HG03521 (cell line): ENCODE data around the gene HOXD10.

Source experiments
- ATAC-seq: cut with Tn5 transposase; IDR thresholded peaks from one replicate; pipeline ENCODE4 v1.9.1; 2021; ENCODE audit warnings: mild to moderate bottlenecking, moderate library complexity; ENCODE audit not compliant: unreplicated experiment

HOXD10 gene

DNA sequence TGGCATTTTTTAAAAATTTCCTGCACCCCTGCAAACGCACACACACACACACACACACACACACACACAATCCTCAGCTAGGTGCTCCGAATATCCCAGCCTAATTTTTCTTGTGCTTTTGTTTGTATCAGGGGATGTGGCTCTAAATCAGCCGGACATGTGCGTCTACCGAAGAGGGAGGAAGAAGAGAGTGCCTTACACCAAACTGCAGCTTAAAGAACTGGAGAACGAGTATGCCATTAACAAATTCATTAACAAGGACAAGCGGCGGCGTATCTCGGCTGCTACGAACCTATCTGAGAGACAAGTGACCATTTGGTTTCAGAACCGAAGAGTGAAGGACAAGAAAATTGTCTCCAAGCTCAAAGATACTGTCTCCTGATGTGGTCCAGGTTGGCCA is 22.2 kb upstream of the HOXD10 start:
- ATAC-seq, result no peak

DNA sequence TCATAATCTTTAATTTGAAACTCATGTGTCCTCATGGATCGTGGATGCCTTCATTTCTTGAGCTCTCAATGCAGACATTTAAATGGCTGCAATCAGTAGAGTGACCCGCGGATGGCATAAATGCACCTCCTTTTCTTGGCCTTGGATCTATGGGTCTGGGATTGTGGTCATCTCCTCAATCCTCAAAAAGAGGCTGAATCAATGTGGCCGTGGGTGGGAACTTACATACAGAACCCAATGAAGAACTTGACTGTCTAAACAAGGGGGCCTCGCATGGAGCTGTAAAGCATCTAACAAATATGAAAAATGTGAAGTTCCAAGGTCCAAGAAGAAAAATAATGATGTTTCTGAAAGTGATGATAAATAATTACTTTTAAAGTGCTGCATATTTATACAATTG is 21.2 kb upstream of the HOXD10 start:
- no peak for ATAC-seq

DNA sequence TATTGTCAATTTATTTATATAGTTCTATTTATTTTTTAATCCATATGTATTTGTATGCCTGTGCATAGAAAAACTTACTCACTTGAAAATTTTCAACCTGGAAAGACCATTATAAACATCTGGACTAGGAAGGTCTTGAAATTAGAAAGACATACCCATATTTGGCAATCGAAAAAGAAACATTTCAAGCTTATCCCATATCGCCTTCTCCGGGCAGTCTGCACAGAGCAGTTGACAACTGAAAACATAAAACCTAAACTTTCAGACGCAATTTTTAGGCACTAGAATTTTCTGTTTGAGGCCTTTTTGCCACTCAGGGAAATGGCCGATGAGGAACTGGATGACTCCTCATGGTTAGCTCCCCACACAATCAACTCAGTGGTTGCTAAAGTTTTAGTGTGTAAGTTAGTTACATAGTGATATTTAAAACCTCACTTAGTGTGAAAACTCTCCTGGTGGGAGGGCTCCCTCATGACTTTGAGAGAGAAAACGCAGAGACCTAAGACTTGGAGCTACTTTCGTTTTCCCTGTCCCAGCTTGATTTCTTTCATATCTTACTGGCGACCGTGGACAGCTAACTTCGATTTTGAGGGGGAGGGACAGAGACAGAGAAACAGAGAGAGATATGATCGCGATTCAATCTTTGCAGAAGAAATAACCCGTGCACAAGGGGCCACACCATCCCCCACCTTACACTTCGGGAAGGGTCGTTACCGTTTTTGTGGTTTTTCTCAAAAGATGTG is 20.2 kb upstream of the HOXD10 start:
- no peak for ATAC-seq

DNA sequence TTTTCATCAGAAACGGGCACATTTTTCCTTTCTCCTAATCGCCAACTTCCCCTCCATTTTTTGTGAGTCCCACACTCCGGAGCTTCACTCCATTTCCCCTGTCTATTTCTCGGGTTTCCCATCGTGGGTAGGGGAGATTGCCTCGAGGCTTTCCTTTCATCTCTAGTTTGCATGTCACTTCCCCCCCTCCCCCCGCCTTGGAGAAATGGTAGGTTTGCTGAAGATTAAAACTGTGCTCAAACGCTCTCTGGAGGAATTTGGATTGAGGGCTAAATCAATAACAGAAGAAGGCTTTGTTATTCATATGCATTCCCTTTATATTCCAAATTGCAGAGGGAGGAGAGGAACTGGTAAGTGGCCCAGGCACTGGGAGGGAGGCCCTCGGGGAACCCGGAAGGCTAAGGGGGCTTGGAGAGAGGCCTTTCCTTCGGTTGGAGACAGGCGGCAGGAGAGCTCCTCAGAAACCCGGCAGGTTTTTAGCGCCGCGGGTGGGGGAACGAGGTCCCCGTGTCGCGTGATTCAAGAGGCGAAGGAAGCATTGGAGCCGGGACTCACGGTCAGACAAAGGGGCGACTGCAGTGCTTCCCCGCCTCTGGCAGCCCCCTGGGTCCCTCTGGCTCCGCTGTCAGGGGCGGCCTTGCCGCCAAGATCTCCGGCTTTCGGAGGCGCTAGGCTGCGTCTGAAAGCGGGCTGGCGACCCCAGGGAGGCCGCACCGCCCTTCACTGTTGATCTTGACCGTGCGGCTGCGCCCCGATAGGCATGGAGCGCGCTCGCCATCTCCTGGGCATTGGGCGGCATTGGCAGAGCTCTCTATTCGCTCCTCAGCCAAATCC is 19.4 kb upstream of the HOXD10 start:
- ATAC-seq, result peak; percentile 76

DNA sequence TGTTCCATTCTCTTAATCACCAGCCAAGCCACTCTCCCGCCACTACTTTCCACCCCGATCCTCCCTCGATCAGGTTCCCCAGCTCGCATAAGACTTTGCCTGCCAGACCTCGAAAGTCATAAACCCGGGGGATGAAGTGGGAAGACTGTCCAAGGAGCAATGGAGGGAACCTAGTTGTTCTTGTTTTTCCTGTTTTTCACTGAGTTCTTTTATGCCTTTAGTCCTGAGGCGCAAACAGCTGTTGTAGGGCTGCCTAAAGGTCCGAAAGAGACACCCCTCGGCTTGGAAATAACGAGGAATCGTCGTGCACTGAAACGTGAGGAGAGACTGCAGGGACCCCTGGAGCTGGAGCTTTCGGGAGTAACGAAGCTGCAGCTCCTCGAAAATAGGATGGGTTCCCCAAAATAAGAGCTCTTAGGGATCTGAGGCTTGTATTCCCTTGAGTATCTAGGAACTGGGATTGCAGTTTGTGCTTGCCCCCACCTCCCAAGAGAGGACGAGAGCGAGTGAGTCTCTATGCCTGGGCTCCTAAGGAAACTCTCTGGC is 18.7 kb upstream of the HOXD10 start:
- no peak for ATAC-seq

DNA sequence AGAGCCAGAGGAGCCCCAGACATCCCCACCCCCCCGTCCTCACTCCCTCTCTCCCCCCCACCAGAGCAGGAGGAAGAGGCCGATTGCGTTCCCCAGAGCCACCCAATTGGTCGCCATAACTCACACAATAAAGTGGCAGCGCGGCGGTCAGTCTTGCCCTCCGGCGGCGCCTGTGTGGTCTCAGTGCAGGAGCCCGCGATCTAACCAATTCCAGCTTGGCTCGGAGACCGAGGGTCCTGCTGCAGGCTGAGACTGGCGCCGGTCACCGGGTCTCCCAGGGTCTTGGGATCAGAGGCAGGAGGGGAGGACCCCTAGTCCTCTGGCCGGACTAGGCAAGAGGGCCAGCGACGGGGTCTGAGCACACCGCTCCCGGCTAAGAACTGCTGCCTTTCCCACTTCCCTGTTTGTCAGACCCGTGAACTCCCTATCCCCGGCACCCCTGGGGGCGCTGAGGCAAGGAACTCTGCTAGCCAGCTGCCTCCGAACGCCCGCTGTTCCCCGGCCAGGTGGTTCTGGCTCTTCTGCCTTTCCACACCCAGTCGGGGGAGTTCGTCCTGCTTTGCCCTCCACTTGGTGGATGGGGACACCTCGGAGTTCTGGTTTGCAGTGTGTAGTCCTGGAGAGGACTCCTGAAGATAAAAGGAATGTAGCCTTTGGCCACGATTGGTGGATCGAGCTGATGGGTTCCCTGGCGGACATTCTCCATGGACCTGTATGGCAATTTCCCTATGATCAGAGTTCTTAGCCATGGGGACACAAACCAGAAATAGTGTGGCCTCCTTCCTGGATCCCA is 18.0 kb upstream of the HOXD10 start:
- no peak for ATAC-seq

DNA sequence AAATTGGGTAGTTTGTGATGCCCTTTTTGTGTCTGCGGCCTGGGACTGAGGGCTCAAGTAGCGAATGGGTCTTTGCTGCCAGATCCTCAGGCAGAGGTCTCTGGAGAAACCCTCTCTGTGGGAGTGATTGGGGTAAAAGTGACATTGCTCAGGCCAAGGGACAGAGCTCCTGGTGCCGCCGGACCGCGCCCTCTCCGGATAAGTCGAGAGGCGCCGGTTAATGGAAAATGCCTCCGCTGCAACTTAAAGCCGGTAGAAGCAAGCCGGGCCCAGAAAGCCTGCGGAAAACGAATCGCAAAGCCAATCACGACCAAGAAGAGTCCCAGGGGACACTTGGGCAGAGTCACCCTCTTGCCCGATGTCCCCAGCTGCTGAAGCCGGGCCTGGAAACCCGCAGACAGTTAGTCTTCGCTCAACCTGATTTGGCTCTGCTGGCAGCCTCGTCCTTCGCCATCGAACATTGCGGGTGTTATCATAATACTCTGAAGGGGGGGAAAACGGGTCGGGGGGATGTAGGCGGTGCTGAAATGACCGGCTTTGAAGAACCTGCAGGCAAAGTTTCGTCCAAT is 17.3 kb upstream of the HOXD10 start:
- no peak for ATAC-seq

DNA sequence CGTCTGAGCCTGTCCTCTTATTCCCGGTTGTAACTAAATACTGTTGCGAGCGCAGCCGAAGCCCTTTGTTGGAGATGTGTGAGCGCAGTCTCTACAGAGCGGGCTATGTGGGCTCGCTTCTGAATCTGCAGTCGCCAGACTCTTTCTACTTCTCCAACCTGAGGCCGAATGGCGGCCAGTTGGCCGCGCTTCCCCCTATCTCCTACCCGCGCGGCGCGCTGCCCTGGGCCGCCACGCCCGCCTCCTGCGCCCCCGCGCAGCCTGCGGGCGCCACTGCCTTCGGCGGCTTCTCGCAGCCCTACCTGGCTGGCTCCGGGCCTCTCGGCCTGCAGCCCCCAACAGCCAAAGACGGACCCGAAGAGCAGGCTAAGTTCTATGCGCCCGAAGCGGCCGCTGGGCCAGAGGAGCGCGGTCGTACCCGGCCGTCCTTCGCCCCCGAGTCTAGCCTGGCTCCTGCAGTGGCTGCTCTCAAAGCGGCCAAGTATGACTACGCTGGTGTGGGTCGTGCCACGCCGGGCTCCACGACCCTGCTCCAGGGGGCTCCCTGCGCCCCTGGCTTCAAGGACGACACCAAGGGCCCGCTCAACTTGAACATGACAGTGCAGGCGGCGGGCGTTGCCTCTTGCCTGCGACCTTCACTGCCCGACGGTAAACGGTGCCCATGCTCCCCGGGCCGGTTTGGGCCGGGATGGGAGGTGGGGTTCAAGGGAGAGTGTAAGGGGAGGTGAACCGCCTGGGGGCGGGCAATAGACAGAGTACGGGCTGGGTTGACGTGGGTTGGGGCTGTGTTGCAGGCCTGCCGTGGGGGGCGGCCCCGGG is 16.6 kb upstream of the HOXD10 start, which contains the start of gene HOXD12:
TSS of gene HOXD12 (plus strand) at position 68 of the 819 bp plus-strand sequence. CDS start at position 75, 7 bp downstream.
- no peak for ATAC-seq

DNA sequence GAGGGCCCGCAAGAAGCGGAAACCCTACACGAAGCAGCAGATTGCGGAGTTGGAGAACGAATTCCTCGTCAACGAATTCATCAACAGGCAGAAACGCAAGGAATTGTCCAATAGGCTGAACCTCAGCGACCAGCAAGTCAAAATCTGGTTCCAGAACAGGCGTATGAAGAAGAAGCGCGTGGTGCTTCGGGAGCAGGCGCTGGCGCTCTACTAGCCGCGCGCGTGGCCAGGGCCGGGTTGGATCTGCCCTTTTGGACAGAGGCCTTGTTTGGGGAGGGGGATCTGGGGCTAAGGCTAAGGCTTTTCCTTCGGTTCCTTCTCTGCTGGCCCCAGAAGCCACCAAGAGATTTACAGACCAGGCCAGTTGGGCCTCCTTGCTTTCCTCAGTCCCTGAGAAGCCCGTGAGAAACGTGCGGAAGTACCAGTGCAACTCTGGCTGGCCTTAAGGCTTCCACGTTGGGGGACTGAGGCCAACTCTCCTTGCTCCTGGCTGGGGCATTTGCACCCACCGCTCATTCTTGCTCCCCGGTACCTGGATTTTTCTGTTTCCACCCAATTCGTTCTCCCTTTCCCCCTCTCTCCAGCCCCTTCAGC is 15.9 kb upstream of the HOXD10 start:
- ATAC-seq, result no peak

DNA sequence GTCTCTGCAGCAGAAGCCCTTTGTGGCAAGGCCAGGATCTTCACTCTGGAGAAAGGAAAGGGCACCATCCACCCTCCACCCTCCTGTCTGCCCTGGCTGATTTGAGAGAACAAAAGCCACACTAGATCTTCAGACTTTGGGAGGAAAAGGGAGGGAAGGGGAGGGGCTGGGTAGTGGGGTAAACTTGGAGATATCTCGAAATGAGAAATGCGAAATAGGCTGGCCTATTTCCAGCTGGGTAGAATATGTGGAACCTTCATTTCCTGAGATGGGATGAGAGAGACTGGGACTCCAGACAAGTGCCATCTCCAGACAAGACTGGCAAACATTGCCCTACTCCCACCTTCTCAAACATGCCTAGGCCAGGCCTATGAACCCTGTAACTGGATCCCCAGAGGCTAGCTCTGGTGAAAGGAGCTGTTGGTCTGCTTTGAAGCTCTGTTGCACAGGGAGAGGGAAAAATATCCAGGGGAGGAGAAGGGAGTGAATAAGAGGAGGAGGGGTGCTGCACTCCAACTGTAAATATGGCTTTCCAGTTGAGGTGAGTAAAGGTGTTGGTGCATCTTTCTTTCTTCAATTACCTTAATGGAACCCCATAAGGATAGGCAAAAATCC is 15.3 kb upstream of the HOXD10 start:
- no peak for ATAC-seq

DNA sequence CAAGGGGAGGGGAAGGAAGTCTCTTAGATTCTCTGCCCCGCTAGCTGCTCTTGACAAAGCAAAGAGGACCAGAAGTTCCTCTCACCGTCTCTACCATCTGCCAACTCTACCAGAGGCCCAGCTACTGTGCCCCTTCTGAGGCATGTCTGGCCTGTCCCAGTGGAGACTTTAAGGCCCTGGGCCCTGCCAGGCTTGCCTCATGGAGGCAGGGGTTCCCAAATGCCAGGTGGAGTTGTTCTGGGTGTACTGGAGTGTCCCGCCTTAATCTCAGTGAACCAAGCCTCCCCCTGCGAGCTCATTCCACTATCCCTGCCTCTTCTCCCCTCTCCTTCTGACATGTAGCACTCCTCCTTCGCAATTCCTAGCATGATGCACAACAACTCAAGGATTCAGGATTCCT is 14.7 kb upstream of the HOXD10 start:
- ATAC-seq, result no peak

DNA sequence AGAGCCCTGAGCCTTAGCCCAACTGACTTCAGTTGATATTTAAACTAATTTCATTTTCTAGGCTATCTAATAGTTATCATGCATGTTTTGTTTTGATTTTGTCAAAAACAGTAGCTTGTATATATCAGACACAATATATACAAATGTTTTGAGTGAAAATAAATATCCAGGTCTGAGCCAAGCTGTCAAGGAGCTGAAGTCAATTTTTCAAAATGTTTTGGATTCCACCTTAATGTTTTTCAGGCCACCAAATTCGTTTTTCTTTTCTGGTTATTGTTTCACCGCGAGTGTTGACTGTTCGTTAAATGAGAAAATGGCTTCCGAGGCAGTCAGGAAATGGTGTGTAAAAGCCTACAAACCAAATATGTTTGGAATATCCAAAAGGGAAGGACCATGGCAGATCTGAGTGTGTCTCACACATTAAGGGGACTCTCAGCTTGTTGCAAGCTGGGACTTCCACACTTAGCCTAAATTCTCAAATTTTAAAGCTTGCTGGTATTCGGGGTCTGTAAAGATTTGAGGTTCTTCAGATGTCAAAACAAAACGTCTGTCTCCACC is 14.2 kb upstream of the HOXD10 start:
- ATAC-seq, result no peak

DNA sequence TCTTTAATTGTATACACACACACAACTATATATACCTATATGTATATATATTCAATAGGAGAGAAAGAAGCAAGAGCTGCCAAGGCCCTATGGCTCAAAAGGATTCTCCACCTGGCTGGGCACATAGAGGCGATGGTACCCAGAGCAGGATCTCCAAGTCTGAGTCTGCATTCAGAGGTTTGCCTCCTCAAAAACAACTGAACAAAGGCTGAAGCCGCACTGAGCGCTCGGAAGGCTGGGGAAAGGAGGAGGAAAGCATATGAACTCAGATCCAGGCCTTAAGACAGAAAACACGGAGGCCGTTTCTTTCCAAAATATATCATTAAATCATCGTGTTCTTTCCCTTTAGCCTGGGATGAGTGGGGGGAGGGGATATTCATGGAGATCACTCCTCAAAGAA is 13.4 kb upstream of the HOXD10 start:
- ATAC-seq, result no peak

DNA sequence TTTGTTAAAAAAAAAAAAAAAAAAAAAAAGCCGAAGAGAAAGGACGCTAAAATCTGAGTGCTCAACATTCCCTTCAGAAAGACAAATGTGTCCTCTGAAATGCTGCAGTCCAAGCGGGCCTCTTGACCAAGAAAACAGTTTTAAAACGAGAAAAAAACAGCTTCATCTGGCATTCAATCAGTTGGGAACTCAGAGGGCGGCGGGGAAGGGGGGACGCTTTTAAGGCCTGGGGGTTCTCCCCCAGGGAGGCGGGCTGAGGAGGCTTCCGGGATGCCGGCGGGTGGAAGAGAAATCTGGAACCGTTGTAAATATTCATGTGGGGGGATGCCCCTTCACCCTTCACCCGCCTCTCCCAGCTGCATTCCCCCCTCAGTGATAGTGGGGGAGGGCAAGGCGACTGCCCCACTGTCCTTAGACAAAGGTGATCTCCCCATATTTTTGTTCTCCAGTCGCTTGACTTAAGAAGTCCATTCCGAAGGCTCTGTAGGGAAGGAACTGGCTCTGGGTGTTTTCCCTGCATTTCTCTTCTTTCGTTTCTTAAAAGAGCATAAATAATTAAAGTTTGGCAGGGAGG is 12.7 kb upstream of the HOXD10 start:
- no peak for ATAC-seq

DNA sequence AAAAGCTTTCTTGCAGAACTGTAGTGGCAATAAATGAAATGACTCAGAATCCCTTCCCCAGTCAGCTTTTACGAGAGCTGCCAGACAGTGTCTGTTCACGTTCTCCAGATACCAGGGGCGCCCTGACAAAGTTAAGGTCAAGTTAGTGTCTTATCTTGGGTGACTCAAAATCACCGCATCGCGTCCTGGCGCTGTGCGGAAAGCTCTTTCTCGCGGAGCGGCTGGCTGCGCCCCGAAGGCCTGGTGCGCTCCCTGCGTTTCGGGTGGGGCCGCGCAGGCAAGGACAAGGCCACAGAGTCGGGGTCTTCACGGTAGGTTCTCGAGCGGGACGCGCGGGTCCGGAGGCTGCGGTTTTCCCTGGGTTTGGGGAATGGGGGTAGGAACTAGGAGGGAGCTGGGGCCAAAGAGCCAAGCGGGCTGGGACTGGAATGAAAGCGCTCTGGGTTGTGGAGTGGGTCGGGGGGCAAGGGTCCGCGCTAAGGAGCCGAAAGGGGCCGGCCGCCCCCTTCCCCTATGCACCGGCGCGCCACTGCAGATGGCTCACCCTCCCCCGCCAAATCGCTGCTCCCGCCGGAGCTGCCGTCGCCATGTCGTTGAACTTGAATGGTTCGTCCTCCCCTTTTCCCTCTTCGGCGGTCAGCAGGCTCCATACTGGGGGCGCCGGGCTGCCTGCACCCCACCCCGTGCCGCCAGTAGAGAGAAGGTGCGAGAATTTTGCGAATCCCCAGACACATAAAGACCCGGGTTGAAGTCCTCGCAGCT is 12.1 kb upstream of the HOXD10 start:
- no peak for ATAC-seq

DNA sequence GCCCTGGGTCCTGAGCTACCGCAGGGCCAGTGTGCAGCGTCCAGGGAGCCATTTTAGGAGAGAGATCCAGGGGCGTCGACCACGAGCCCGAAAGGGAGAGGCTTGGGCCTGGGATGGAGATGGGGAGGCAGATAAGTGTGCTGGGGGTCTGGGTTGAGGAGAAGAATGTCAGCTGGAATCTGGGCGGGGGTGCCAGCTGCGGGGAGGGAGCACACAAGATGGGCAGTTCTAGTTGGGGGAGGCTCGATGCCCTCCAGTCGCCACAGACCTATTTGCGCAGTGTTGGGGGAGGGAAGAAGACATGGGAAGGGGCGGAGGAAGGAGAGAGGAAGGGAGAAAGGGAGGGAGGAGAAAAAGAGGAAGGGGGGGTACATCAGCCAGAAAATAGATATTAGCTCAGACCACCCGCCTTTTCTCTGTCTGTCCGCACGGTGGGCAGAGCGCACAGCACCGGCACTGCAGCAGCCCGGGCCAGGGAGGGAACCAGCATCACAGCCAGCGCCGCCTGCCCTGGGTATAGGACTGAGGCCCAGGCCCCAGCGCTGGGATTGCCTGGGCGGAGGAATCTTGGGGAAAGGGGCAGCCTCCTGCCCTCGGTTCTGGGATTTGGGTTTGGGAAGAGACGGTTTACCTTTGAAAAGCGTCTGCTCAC is 11.4 kb upstream of the HOXD10 start:
- no peak for ATAC-seq
